HepG2 (cell line): ENCODE results near the gene SQSTM1. TPM values are rescaled to one million over a fixed set of nuclear protein-coding genes. Genes with fewer than 3 reads are reported as not detected.
A peak's percentile ranks its signal among the peaks of the same experiment; 100 is the strongest.

Experiments
- CEBPB ChIP-seq: IDR thresholded peaks from 2 replicates; pipeline ENCODE4 v1.6.1; 2011; ENCODE audit warnings: low read depth, low read length, improper control_type of control experiment, borderline replicate concordance
- DMTF1 ChIP-seq: sonication (generic); formaldehyde crosslinking; IDR thresholded peaks from 2 replicates; pipeline ENCODE4 v1.4.0; 2020; ENCODE audit warnings: mild to moderate bottlenecking, missing genetic modification reagents
- MYPOP ChIP-seq: sonication (generic); formaldehyde crosslinking; IDR thresholded peaks from 2 replicates; pipeline ENCODE4 v1.8.1; 2023; ENCODE audit warnings: mild to moderate bottlenecking, moderate library complexity, missing genetic modification reagents
- PLRG1 ChIP-seq: fragments of 450-650 bp; conservative IDR thresholded peaks from 2 replicates; pipeline ENCODE4 v1.6.1; 2016
- SALL2 ChIP-seq: sonication (generic); formaldehyde crosslinking; IDR thresholded peaks from 2 replicates; pipeline ENCODE4 v1.8.1; 2023; ENCODE audit warnings: mild to moderate bottlenecking, missing genetic modification reagents, inconsistent platforms
- ZBTB39 ChIP-seq: sonication (generic); formaldehyde crosslinking; IDR thresholded peaks from 2 replicates; pipeline ENCODE4 v1.5.0; 2020; ENCODE audit warnings: missing genetic modification reagents
- ZNF496 ChIP-seq: sonication (generic); formaldehyde crosslinking; IDR thresholded peaks from 2 replicates; pipeline ENCODE4 v1.8.1; 2023; ENCODE audit warnings: mild to moderate bottlenecking, moderate library complexity, missing genetic modification reagents; ENCODE audit not compliant: insufficient replicate concordance
- ZNF503 ChIP-seq: sonication (generic); formaldehyde crosslinking; IDR thresholded peaks from 2 replicates; pipeline ENCODE4 v1.4.0; 2020; ENCODE audit warnings: missing genetic modification reagents
- ZNF800 ChIP-seq: sonication (generic); formaldehyde crosslinking; IDR thresholded peaks from 2 replicates; pipeline ENCODE4 v1.4.0; 2020; ENCODE audit warnings: missing genetic modification reagents
- polyA plus RNA-seq, 8 experiments: library from polyadenylated mRNA; depleted of rRNA in 3 of 8; stranded (reverse) in 7 of 8; unstranded in 1 of 8; fragments of >200 nt; fragmentation: Illumina TruSeq in 4 of 8; extraction: Trizol in 4 of 8; gene quantifications; 2 replicates each; pipeline versions ENCODE4 v1.2.1 to v1.2.3, GENCODE V29; 2011 to 2016; ENCODE audit warnings: low read depth in 4 of 8, missing spikeins in 1 of 8, mixed read lengths in 1 of 8; ENCODE audit not compliant: insufficient read depth in 1 of 8
- total RNA-seq, 5 experiments: library from RNA; depleted of rRNA; stranded (reverse); fragments of >200 nt; fragmentation: Illumina TruSeq; extraction: Trizol; gene quantifications; 2 replicates each; pipeline ENCODE4 v1.2.3, GENCODE V29; 2016; ENCODE audit warnings: low read depth in 1 of 5
- TF ChIP-seq, protein P1 (sequence below): sonication (generic); formaldehyde crosslinking; IDR thresholded peaks from 2 replicates; pipeline ENCODE4 v1.5.1; 2020; ENCODE audit warnings: missing genetic modification reagents, mild to moderate bottlenecking, borderline replicate concordance
- TF ChIP-seq, protein P2 (sequence below): sonication (generic); formaldehyde crosslinking; IDR thresholded peaks from 2 replicates; pipeline ENCODE4 v1.5.1; 2020; ENCODE audit warnings: mild to moderate bottlenecking, missing genetic modification reagents, moderate library complexity

Gene SQSTM1
- total and polyA plus RNA-seq, 2 of the 13 experiments (the other 11 are each of a cell fraction or from before 2014, with no cell fraction given) = 90.9 to 160 TPM

DNA sequence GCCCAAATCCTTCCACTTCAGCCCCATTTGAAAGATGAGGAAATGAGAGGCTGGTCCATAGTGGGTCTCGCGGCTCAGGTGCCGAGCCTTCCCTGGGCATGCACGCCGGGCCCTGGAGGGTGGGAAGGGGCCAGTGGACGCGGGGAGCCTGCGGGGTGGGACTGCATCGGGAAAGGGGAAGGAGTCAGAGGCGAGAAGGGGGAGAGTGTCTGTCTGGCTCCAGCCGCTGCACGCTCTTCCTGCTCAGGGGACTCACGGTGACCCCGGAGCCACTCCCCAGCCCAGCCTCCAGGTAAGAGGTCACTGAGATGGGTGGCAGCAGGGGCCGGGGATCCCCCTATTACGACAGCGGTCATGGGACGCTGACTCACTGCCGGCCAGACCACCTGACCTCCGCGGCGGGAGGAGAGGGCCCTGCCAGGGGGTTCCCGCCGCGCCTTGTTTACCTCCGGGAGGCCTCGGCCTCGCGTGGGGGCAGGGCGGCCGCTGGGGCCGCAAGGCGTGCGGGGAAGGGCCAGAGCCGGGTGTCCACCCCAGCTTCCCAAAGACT is 1.9 kb upstream of the SQSTM1 start (continued):
- TF ChIP-seq MYPOP (CRISPR knock-in tag) (no peak), ZNF503 (CRISPR knock-in tag) (peak; percentile 85; the same call in 1 of the 2 replicates), SALL2 (CRISPR knock-in tag) (peak; percentile 74; the same call in 1 of the 2 replicates), ZNF496 (CRISPR knock-in tag) (no peak), CEBPB (peak; percentile 86), PLRG1 (no peak), ZNF800 (CRISPR knock-in tag) (0 out of 2 replicates have a peak, but pooled peaks have one; percentile 23), DMTF1 (0 out of 2 replicates have a peak, but pooled peaks have one; percentile 33), ZBTB39 (0 out of 2 replicates have a peak, but pooled peaks have one; percentile 74)
- TF ChIP-seq, protein P1, sequence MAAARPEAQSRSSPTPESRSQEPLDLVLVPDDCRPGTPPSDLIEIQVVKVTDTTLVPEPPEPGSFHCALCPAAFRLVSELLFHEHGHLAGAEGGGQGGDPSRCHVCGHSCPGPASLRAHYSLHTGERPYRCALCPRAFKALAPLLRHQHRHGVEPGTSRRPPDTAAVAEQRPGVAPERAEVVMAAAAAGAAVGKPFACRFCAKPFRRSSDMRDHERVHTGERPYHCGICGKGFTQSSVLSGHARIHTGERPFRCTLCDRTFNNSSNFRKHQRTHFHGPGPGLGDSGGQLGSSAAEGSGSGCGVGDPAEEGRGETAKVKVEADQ = peak; percentile 52; the same call in 1 of the 2 replicates
- TF ChIP-seq, protein P2, sequence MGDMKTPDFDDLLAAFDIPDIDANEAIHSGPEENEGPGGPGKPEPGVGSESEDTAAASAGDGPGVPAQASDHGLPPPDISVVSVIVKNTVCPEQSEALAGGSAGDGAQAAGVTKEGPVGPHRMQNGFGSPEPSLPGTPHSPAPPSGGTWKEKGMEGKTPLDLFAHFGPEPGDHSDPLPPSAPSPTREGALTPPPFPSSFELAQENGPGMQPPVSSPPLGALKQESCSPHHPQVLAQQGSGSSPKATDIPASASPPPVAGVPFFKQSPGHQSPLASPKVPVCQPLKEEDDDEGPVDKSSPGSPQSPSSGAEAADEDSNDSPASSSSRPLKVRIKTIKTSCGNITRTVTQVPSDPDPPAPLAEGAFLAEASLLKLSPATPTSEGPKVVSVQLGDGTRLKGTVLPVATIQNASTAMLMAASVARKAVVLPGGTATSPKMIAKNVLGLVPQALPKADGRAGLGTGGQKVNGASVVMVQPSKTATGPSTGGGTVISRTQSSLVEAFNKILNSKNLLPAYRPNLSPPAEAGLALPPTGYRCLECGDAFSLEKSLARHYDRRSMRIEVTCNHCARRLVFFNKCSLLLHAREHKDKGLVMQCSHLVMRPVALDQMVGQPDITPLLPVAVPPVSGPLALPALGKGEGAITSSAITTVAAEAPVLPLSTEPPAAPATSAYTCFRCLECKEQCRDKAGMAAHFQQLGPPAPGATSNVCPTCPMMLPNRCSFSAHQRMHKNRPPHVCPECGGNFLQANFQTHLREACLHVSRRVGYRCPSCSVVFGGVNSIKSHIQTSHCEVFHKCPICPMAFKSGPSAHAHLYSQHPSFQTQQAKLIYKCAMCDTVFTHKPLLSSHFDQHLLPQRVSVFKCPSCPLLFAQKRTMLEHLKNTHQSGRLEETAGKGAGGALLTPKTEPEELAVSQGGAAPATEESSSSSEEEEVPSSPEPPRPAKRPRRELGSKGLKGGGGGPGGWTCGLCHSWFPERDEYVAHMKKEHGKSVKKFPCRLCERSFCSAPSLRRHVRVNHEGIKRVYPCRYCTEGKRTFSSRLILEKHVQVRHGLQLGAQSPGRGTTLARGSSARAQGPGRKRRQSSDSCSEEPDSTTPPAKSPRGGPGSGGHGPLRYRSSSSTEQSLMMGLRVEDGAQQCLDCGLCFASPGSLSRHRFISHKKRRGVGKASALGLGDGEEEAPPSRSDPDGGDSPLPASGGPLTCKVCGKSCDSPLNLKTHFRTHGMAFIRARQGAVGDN (CRISPR knock-in tag) = peak; percentile 87
